NCI-H187 treated with DMSO at 0.1 percent for 48 hours (cell line): ENCODE data around the gene GFY.

Experiments used
- DNase-seq: peaks from one replicate; lab custom pipeline; 2025; lab: John Stamatoyannopoulos, UW

GFY gene

DNA sequence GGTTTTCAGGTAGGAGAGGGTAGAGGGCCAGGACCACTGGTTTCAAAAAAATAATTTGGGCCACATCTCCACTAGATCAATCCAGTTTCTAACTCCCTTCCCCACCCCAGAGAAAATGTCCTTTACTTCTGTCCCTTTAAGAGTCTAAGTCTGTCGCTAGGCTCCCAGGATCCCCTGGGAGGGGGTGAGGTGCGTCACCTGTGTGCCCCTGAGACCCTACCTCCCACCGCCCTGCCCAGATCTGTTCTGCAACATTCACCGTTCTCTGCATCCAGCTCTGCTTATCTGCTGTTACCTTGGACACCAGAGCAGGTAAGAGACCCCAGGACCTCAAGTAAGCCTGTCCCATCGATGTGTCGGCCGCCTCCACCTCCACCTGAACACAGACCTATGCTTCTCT is at the start of gene GFY:
Gene GFY, plus strand, starts transcription at position 211 of the 400 bp plus-strand sequence. CDS start 1,043 bp downstream, outside the sequence.
- DNase-seq, result no peak

DNA sequence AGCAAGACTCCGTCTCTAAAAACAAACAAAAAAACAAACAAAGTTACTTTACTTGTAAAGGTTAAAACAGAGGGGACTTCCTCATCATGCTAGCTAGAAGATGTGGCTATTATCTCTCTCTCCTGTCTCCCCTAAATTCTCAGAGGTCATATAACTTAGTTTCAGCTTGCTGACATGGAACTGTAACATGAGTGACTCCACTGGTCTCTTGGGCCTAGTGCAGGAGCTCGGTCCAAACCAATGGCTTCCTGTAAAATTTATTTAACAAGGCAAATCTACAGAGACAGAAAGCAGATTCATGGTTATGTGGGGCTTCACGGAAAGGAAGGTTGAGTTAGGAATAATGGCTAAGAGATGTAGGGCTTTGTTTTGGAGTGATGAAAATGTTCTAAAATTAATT is 46.7 kb upstream of the GFY start:
- DNase-seq, result no peak

DNA sequence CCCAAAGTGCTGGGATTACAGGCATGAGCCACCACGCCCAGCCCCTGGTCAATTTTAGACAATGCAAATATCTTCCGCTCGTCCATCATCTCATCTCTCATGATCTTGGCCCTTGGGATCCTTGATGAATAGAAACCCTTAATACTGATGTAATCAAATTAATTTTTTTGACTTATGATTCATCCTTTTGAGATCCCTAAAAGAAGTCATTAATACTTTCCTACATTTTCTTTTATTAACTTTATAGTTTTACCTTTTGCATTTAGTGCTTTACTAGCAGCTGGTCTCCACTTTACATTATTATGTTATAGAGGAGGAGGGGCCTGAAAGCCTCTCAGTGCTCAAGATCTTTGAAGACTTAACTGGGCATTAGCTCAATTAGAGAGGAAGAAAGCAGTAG is 44.8 kb upstream of the GFY start:
- no peak for DNase-seq

DNA sequence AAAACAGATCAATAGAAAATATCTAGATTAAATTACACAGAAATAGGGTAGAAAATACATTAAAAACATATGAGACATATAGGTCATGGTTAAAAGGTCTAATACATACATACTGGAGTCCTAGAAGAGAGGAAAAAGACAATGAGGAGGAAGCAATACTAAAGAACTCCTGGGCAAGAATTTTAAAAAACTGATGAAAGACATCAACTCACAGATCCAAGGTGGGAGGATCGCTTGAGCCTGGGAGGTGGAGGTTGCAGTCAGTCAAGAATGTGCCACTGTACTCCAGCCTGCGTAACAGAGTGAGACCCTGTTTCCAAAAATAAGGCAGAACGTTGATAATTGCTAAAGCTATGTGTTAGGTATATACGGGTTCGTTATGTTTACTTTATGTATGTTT is 42.5 kb upstream of the GFY start:
- no peak for DNase-seq

DNA sequence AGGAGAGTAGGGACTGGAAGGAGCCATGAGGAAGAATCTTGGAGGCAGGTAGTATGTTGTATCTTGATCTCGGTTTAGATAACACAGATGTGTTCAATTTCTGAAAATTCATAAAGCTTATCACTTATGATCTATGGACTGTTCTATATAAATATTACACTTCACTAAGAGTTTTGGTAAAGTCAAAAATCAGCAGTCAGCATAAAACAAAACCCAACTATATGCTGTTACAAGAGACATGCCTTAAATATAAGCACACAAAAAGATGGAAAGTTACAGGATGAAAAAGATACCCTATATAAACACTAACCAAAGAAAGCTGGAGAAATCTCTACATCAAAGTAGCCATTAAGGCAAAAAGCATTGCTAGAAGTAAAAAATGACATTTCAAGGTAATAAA is 41.6 kb upstream of the GFY start:
- DNase-seq, result no peak

DNA sequence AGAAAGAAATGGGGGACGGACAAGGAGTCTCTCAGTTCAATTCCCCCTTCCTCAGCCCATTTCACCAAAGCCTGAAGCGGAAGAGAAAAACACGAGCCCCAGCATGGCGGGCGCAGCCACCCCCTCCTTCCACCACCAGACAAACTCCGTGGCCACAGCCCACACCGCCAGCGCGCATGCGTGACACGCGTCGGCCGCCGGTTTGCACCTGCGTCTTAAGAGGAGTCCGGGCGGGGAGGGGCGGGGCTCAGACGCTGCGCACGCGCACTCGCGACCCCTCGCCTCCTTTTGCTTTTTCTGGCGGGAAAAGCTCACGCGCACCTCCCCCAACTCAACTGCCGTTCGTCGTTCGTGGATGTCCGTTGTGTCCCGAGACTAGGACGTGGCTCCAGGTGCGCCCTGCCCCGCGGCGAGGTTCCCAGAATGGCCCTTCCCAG is 37.2 kb upstream of the GFY start, which contains the start of gene KASH5:
Gene KASH5, plus strand, starts transcription at position 314 of the 437 bp plus-strand sequence. CDS start 2,635 bp downstream, outside the sequence.
- no peak for DNase-seq

GRCh38 chr19:49389406-49389805 is 35.8 kb upstream of the GFY start:
- no peak for DNase-seq

- DNase-seq, result no peak
Observed at GRCh38 chr19:49390131-49390928, 34.9 kb upstream of the GFY start.

DNA sequence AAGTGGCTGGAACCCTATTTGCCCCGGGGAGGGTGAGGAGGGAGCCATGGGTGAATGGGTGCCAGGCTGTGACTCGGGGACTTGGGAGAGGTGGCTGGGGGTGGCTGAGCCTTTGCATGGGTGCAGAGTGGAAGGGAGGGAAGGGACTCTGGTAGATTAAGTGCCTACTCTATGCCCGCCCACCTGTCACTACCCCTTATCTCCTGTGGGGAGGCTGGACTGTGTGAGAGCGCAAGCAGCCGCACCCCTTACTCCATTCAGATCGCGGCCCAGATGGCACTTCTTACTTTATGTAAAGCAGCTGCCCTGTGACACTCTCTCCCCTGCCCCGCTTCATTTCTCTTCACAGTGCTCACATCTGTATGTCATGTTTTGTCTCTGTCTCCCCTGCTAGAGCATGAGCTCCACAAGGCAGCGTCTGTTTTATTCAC is 34.2 kb upstream of the GFY start:
- no peak for DNase-seq

GRCh38 chr19:49391581-49392399 is 33.4 kb upstream of the GFY start:
- DNase-seq, result peak; percentile 74

DNA sequence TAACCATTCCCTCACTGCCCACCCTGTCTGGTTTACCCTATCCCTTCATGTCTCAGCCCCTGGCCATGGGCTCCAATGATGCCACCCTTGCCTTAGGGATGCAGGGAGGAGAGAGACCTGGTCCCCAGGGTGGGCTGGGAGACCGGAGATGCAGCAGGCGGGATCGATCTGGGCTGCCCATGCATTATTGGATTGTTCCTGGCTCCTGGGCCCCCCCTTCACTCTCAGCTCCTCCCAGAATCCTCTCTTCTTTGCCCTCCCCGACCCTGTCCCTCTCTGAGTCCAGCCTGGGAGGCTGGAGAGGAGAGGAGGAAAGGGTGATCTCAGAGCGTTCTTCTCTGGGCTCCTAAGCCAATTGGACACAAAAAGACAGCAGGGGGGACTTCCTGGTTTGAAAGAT is 31.3 kb upstream of the GFY start:
- DNase-seq, result no peak

- no peak for DNase-seq
Observed at GRCh38 chr19:49395581-49396407, 29.4 kb upstream of the GFY start.

GRCh38 chr19:49396738-49397505 is 28.3 kb upstream of the GFY start:
- no peak for DNase-seq

DNA sequence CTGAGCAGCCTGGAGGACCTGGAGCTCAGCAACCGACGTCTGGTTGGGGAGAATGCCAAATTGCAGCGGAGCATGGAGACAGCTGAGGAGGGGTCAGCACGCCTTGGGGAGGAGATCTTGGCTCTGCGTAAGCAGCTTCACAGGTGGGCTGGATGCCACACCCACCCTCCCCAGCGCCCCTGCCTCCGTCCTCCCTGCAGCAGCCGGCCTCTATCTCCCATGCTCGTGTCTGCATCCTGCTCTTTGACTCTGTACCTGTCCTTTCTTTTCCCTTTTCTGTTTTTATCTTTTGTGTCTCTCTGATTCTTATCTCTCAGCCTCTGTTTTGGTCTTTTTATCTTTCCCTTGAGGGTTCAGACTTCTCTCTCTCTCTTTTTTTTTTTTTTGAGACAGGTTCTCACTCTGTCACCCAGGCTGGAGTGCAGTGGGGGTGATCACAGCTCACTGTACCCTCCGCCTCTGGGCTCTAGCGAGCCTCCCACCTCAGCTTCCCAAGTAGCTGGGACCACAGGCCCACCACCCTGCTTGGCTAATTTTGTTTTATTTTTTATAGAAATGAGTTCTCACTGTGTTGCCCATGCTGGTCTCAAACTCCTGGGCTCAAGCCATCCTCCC is 27.1 kb upstream of the GFY start:
- no peak for DNase-seq

DNA sequence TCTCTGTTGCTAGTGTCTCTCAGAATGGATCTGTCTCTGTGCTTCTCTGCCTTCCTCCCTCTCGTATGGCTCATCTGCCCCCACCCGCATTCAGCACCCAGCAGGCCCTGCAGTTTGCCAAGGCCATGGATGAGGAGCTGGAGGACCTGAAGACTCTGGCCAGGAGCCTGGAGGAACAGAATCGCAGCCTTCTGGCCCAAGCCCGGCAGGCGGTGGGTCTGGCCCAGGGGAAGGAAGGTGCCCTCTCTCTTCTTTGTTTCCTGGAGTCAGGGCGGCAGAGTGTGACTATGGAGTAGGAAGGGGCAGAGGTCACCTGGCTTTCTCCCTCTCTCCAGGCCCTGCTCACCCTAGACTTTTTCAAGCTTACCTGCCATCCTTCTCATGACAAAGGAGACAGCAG is 26.3 kb upstream of the GFY start:
- no peak for DNase-seq

DNA sequence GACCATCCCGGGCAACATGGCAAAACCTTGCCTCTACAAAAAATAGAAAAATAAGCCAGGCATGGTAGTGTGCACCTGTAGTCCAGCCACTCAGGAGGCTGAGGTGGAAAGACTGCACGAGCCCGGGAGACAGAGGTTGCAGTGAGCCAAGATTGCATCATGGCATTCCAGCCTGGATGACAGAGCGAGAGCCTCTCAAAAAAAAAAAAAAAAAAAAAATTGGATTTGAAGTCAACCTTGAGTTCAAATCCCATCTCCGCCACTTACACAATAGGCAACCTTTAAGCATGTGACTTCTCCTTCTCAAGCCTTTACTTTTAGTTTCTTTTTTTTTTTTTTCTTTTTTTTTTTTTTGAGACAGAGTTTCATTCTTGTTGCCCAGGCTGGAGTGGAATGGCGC is 25.2 kb upstream of the GFY start:
- no peak for DNase-seq

DNA sequence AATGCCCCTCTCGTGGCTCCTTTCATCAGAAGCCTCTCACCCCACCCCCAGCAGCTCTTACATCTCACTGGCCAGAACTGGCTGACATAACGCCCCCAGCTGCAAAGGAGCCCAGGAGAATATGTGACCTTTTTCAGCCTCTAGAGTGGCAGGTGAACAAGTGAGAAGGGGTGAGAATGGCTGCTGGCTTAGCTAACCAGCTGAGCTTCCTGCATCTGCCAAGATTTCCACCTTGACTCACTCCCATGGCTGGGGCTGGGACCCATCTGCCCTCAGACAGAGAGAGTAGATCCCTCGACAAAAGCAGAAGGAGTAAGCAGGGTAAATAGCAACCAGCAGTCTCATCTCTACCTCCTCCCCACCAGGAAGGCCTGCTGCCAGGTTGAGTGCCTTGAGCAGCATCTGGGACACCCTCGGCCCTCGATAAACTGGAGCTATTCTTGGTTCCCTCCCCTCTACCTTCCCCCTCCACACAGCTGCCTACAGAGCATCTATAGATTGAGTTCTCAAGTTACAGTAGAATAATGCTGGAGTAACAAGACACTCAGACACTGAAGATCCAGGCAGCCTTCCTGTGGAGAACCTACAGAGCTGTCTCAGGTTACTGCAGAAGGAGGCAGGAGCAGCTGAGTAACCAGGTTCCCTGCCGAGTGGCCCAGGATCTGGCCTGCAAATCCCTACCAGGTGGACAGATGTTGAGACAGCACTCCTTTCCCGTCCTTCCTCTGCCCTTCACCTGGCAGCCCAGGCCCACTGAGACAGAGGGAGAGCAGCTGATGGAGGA is 21.6 kb upstream of the GFY start:
- DNase-seq, result peak; percentile 99

DNA sequence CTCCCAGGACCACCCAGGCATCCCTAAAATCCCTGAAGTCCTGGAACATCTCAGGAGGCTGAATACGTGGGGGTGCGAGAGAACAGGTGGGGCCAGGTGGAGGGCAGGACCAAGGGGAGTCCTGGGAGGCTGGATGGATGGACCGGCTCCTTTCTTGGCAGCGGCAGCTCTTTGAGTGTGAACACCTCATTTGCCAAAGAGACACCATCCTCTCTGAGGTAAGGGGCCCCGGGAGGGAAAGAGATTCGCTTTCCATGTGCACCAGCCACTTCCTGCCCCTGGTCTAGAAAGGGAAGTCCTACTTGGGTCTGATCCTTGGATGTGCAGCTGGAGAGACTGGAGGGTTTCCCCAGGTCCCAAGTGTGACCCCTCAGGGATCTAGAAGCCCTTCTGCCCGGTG is 18.1 kb upstream of the GFY start:
- DNase-seq, result no peak

- no peak for DNase-seq
Observed at GRCh38 chr19:49407482-49408015, 17.6 kb upstream of the GFY start.
